Kidney (tissue), 14 donors: ENCODE results near the gene CCL5. TPM values are rescaled to one million over a fixed set of nuclear protein-coding genes. Genes with fewer than 3 reads are reported as not detected.
"Not testable (repeated sequence)": the region's sequence is repeated elsewhere in the genome, so short reads cannot be mapped to it uniquely, and the experiment has no call there.

Experiments used
- DNase-seq, 5 donors: peaks; one replicate each; pipeline ENCODE4 v3.0.0-alpha.2; 2013 to 2020
- FAIRE-seq: peaks from 2 replicates; lab custom pipeline; 2012; peaks lifted over from hg19 to GRCh38; lab: Jason Lieb, UNC
- H3K27ac ChIP-seq, 2 donors: one replicate each; pipeline ENCODE4 v1.7.0; 2013; ENCODE audit warnings: low read depth in 2 of 2, low read length in 2 of 2, inconsistent platforms in 1 of 2
- H3K27me3 ChIP-seq: one replicate; pipeline ENCODE4 v1.7.1; 2013; ENCODE audit warnings: low read length, inconsistent platforms; ENCODE audit not compliant: control insufficient read depth, insufficient read depth
- H3K36me3 ChIP-seq, 3 donors: one replicate each; pipeline versions ENCODE4 v1.7.0 to v1.7.1; 2013; ENCODE audit warnings: low read length in 3 of 3, control low read depth in 1 of 3, inconsistent platforms in 1 of 3; ENCODE audit not compliant: insufficient read depth in 3 of 3, control insufficient read depth in 2 of 3
- H3K4me1 ChIP-seq, 3 donors: one replicate each; pipeline versions ENCODE4 v1.7.0 to v1.7.1; 2013; ENCODE audit warnings: low read length in 3 of 3, inconsistent platforms in 1 of 3, low read depth in 1 of 3; ENCODE audit not compliant: control insufficient read depth in 2 of 3, insufficient read depth in 2 of 3
- H3K4me3 ChIP-seq, 3 donors: one replicate each; pipeline versions ENCODE4 v1.7.0 to v1.8.1; 2013; ENCODE audit warnings: low read length in 3 of 3, control low read depth in 1 of 3, inconsistent platforms in 1 of 3
- H3K9ac ChIP-seq, 3 donors: one replicate each; pipeline versions ENCODE4 v1.7.0 to v1.7.1; 2013; ENCODE audit warnings: low read length in 3 of 3, control low read depth in 1 of 3, inconsistent platforms in 1 of 3
- H3K9me3 ChIP-seq, 3 donors: one replicate each; pipeline versions ENCODE4 v1.7.0 to v1.7.1; 2013; ENCODE audit warnings: low read length in 3 of 3, control low read depth in 1 of 3, inconsistent platforms in 1 of 3; ENCODE audit not compliant: control insufficient read depth in 2 of 3, insufficient read depth in 1 of 3
- intact Hi-C: fragments of 100-400 bp; cut with DNase I; formaldehyde crosslinking; loops from one replicate; pipeline ENCODE4 v1.11.1; 2022
- polyA plus RNA-seq: library from polyadenylated mRNA; stranded (reverse); fragments of 350-450 nt; fragmentation: Illumina TruSeq; extraction: RNeasy Lipid Tissue Mini Kit (QIAGEN cat#74804); gene quantifications from one replicate; pipeline ENCODE4 v1.2.3, GENCODE V29; 2014; ENCODE audit warnings: low read depth, low replicate concordance; ENCODE audit not compliant: insufficient read depth
- total RNA-seq: library from RNA; stranded (reverse); fragmentation: NEBNext Ultra II Directional; extraction: Animal tissue kit (Norgen Biotek cat#: 25700); gene quantifications from one replicate; pipeline ENCODE4 v1.2.1, GENCODE V29; 2021
- TF ChIP-seq, protein P1 (sequence below): IDR thresholded peaks from 3 replicates; pipeline ENCODE4 v1.5.1; 2012; ENCODE audit warnings: mild to moderate bottlenecking, moderate library complexity, borderline replicate concordance; ENCODE audit not compliant: insufficient read depth; ENCODE audit errors: extremely low read depth
- donor health status: control.
- donor health status: control.
- donor health status: control.
- donor health status: control.
- donor health status: control.
- donor health status: DM: yes; HTN: yes; CAD: no.
- donor health status: Normal renal cell carcinoma (clear cell type).

The CCL5 gene
- total and polyA plus RNA-seq, 2 donors from 2014 or later, result 4.2 to 10.3 TPM

DNA sequence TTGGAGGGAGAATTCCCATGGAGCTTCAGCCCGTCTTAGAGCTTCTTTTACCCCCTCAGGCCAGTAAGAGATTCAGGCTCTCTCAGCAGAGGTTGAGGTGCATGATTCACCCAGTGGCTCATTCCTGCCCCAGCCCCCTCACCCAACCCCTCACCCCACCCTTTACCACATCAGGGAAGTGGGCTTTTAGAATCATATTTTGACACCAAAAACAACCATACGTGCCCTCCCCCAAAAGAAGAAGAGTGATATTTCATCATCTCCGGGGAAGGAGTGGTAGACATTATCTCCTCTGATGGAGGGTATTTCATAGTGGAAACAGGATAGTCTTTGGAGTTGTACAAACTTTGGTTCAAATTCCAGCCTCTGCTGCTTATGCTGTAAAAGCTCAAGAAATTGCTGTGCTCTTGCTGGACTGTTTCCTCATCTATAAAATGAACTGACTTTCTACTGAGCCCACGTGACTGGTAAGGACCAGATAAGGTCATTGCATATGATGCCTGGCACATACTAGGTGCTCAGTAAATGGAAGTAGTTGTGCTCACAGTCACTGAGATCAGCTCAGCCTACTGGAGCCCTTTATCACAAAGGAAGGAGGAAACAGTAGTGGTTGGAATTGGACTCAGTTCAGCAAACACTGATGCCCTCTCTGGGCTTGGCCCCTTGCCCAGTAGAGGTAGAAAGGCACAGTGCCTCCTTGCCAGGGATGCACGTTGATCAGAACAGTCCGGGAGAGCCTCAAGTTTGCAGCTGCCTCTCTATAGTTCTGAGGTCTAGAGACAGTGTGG lies 18.3 kb upstream of the CCL5 start:
- TF ChIP-seq, protein P1, sequence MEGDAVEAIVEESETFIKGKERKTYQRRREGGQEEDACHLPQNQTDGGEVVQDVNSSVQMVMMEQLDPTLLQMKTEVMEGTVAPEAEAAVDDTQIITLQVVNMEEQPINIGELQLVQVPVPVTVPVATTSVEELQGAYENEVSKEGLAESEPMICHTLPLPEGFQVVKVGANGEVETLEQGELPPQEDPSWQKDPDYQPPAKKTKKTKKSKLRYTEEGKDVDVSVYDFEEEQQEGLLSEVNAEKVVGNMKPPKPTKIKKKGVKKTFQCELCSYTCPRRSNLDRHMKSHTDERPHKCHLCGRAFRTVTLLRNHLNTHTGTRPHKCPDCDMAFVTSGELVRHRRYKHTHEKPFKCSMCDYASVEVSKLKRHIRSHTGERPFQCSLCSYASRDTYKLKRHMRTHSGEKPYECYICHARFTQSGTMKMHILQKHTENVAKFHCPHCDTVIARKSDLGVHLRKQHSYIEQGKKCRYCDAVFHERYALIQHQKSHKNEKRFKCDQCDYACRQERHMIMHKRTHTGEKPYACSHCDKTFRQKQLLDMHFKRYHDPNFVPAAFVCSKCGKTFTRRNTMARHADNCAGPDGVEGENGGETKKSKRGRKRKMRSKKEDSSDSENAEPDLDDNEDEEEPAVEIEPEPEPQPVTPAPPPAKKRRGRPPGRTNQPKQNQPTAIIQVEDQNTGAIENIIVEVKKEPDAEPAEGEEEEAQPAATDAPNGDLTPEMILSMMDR, result no peak
- Histone ChIP-seq H3K9me3 (no peaks in the 10 kb centered on the region), H3K27ac (no peak overlapping the region), H3K4me1 (peaks cover 0 to 5% (median 3%) of the 10 kb centered on the region in 3 donors), H3K27me3 (no peaks in the 10 kb centered on the region), H3K36me3 (no peaks in the 10 kb centered on the region), H3K9ac (no peak overlapping the region), H3K4me3 (no peak overlapping the region)
- DNase-seq, result no peak
- intact Hi-C loops, result no loop called here
- FAIRE-seq, result no peak

DNA sequence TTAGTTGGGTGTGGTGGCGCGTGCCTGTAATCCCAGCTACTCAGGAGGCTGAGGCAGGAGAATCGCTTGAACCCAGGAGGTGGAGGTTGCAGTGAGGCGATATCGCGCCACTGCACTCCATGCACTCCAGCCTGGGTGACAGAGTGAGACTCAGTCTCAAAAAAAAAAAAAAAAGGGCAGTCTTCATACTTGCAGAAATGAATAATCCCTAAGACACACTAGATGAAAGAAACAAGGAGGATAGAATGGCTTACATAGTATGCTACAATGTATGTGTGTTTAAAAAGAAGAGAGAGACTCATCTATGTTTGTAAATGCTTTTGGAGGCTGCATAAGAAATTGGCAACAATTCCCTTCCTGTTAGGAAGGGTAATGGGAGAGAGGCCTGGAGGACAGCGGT lies 17.6 kb upstream of the CCL5 start:
- H3K4me1 ChIP-seq, H3K27me3 ChIP-seq, H3K9me3 ChIP-seq, H3K4me3 ChIP-seq, DNase-seq, H3K36me3 ChIP-seq, intact Hi-C loops, FAIRE-seq, H3K27ac ChIP-seq, H3K9ac ChIP-seq: not testable (repeated sequence)

DNA sequence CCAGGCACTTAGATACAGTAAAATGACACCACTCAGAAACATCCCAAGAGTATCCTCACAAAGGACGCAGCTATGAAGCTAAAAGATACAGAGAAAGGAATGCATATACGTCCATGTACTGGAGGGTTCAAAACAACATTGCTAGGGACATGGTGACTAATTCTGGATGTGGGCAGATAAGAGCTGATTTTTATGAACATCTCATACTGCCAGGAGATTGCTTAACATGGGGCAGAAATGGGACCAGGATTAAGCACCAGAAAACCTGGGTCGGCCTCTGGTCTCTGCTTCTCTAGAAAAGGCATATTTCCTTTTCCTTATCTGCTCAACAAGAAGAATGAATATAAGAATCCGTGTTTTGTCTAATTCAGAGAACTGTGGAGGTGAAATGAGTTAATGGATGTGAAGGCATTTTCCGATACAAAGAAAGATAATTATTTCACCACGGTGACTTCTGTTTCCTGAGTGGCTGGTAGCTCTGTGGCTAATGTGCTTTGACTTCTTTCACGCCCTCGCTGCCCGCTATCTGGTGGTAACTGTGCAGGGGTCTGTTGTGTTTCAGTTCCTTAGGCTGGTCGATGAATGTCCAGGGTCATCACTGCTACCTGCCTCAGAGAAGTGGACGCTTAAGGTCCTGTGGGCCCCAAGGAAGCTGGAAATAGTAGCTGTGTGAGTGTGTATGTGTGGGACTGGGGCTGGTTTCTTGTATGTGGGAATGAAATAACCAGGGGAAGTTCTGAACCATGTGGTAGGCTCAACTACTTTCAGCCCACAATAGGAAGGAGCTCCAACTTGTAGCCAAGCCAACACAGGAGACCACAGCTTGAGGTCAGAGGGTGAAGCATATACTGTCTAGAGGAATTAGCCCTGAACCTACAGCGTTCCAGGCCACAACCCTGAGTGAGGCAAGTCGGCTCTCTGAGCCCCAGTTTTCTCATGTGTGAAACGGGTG lies 15.8 kb upstream of the CCL5 start:
- no peaks in the 10 kb centered on the region for H3K9me3 ChIP-seq
- H3K27me3 ChIP-seq, result no peaks in the 10 kb centered on the region
- DNase-seq (no peak), FAIRE-seq (no peak)
- TF ChIP-seq, protein P1, result no peak
- no peak overlapping the region for H3K4me3 ChIP-seq
- peaks cover 0 to 5% (median 3%) of the 10 kb centered on the region in 3 donors for H3K4me1 ChIP-seq
- H3K27ac ChIP-seq, result no peak overlapping the region
- intact Hi-C loops, result no loop called here
- no peak overlapping the region for H3K9ac ChIP-seq
- H3K36me3 ChIP-seq, result no peaks in the 10 kb centered on the region

DNA sequence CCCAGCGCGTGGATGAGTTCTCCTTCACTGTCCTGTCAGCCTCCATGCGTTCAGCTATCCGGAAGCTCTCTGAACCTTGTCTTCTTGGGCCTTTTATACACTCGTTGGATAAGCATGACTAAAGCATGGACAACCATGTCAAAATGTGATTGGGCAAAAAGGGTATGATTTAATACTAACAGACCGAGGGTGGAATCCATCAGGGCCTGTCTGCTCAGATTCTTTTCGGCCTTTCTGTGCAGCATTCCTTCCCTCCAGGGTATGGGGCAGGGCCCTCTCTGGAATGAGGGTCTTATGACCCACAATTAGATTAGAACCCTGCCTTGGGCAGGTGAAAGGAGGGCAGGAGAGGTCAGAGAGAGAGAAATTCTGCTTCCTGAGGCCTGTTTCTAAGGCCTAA lies 14.0 kb upstream of the CCL5 start:
- intact Hi-C loops, result no loop called here
- Histone ChIP-seq H3K27ac (no peak overlapping the region), H3K36me3 (no peaks in the 10 kb centered on the region), H3K9me3 (no peaks in the 10 kb centered on the region), H3K27me3 (no peaks in the 10 kb centered on the region), H3K4me3 (no peak overlapping the region), H3K9ac (no peak overlapping the region), H3K4me1 (peaks cover 2 to 4% (median 3%) of the 10 kb centered on the region in 3 donors)
- no peak for DNase-seq
- TF ChIP-seq, protein P1, result no peak
- FAIRE-seq, result no peak
